ENCODE data around the gene AIG1.
A peak's percentile ranks its signal among the peaks of the same experiment; 100 is the strongest.

The AIG1 gene

DNA sequence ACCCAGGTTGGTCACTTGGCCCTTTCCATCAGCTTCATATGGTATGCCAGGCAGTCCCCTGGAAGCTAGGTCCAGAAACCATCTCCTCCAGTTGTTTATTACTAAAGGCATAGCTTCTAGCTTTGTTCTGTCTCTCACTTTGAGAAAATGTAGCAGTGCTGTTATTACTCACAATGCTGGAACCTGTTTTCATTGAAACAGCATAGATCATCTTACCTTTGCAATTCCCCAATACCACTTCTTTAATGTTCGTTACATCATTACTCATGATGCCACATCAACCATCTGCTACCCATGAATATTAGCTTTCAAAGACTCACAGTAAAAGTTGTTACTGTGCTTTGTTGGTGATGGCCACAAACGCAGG, 301.5 kb downstream of the AIG1 start:
- DNase-seq (ENCODE audit: extremely low read depth, insufficient read length): no peak

DNA sequence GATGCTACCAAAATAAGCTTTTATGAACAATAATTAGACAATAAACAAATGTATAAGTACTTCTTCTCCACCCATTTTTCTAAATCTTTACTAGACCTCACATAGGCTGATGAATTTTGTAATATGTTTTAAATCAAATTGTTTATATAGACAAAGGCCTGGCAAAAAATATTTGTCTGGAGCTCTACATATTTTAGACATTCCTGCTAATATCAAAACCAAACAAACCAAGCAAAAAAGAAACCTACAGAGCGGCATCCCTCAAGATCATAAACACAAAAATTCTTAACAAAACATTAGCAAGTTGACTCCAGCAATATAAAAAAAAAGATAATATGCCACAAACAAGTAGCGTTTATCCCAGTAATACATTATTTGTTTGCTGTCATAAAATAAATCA, 302.6 kb downstream of the AIG1 start:
- no peak for DNase-seq (ENCODE audit: extremely low read depth, insufficient read length)
- no peaks in the 10 kb centered on the region for H3K36me3 ChIP-seq (ENCODE audit: control insufficient read depth, insufficient read depth, low read length)
- no peaks in the 10 kb centered on the region for H3K27me3 ChIP-seq (replicated peaks; ENCODE audit: control insufficient read depth, insufficient read depth, low read length)
- no peak overlapping the region for H3K4me3 ChIP-seq (replicated peaks; ENCODE audit: low read depth, low read length)
- TF ChIP-seq, protein P1, sequence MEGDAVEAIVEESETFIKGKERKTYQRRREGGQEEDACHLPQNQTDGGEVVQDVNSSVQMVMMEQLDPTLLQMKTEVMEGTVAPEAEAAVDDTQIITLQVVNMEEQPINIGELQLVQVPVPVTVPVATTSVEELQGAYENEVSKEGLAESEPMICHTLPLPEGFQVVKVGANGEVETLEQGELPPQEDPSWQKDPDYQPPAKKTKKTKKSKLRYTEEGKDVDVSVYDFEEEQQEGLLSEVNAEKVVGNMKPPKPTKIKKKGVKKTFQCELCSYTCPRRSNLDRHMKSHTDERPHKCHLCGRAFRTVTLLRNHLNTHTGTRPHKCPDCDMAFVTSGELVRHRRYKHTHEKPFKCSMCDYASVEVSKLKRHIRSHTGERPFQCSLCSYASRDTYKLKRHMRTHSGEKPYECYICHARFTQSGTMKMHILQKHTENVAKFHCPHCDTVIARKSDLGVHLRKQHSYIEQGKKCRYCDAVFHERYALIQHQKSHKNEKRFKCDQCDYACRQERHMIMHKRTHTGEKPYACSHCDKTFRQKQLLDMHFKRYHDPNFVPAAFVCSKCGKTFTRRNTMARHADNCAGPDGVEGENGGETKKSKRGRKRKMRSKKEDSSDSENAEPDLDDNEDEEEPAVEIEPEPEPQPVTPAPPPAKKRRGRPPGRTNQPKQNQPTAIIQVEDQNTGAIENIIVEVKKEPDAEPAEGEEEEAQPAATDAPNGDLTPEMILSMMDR (IDR thresholded peaks at IDR 0.05; ENCODE audit: insufficient read depth, low read length, poor library complexity, severe bottlenecking): no peak

More for the DNA sequence above, 301.5 kb downstream of the AIG1 start:
- H3K4me3 ChIP-seq (replicated peaks; ENCODE audit: low read depth, low read length): no peak overlapping the region
- TF ChIP-seq, protein P1 (IDR thresholded peaks at IDR 0.05; ENCODE audit: insufficient read depth, low read length, poor library complexity, severe bottlenecking): no peak
- H3K27me3 ChIP-seq (replicated peaks; ENCODE audit: control insufficient read depth, insufficient read depth, low read length): no peaks in the 10 kb centered on the region
- no peaks in the 10 kb centered on the region for H3K36me3 ChIP-seq (ENCODE audit: control insufficient read depth, insufficient read depth, low read length)

DNA sequence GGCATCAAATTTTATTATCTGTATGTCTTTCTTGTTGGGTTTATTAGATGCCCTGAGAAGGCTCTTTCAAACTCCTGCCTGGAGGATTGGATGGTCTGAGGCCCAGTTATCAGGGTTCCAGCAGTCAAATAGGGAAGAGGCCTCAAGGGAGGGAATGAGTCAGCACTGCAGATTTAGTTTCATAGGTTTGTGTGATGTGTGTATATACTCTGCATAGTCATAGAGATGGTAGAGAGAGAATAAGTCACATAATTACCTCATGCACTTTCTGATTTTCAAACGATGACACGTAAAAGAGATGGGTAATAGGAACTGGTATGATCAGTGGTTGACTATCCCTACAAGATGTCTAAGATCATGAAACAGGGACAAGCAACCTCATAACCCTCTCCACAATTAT, 307.7 kb downstream of the AIG1 start:
- peak; percentile 65 for DNase-seq (ENCODE audit: extremely low read depth, insufficient read length)
- no peaks in the 10 kb centered on the region for H3K27me3 ChIP-seq (replicated peaks; ENCODE audit: control insufficient read depth, insufficient read depth, low read length)
- H3K36me3 ChIP-seq (ENCODE audit: control insufficient read depth, insufficient read depth, low read length): no peaks in the 10 kb centered on the region
- TF ChIP-seq, protein P1 (IDR thresholded peaks at IDR 0.05; ENCODE audit: insufficient read depth, low read length, poor library complexity, severe bottlenecking): no peak
- H3K4me3 ChIP-seq (replicated peaks; ENCODE audit: low read depth, low read length): no peak overlapping the region

DNA sequence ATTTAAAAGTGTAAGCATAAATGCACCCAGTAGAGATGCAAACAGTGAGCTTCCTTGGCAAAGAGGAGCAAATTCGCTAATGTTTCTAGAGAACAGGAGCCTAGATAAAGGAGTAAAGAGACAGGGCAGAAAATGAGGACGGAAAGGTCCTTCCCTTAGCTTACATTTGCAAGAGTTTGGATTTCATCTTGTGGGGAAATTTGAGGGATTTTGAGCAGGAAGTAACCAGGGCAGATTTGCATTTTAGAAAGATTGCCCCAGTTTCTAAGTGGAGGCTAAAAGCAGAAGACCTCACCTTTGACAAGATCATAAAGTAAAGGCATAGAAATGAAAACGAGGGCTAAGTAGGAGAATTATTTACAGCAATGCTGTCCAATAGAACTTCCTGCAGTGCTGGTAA, 309.3 kb downstream of the AIG1 start:
- H3K36me3 ChIP-seq (ENCODE audit: control insufficient read depth, insufficient read depth, low read length): no peaks in the 10 kb centered on the region
- no peaks in the 10 kb centered on the region for H3K27me3 ChIP-seq (replicated peaks; ENCODE audit: control insufficient read depth, insufficient read depth, low read length)
- no peak overlapping the region for H3K4me3 ChIP-seq (replicated peaks; ENCODE audit: low read depth, low read length)
- DNase-seq (ENCODE audit: extremely low read depth, insufficient read length): no peak
- TF ChIP-seq, protein P1 (IDR thresholded peaks at IDR 0.05; ENCODE audit: insufficient read depth, low read length, poor library complexity, severe bottlenecking): no peak

DNA sequence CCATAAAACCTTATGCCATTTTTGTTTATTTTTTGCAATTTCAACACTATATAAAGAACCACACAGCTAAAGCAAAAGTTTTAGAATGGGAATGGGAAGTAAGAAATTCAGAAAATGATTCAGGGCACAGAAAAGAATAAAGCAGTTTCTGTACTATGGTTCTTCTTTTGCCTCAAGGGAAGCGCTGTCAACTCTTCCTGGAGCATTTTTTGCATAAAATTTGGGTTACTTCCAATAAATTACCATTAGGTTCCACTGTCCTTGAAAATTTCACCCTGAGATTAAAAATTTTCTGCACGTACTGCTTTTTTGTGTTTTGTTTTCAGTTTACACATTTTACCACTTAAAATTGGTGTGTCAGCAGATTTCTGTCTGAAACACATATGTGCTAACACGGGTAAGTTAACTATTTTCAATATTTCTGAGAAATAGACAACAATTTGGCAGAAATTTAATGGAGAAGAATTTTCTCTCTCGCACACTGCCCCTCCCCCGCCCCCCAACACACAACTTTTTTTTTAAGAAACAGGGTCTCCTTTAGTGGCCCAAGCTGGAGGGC, 310.2 kb downstream of the AIG1 start:
- Histone ChIP-seq H3K36me3 (ENCODE audit: control insufficient read depth, insufficient read depth, low read length) (no peaks in the 10 kb centered on the region), H3K4me3 (replicated peaks; ENCODE audit: low read depth, low read length) (no peak overlapping the region), H3K27me3 (replicated peaks; ENCODE audit: control insufficient read depth, insufficient read depth, low read length) (no peaks in the 10 kb centered on the region)
- no peak for DNase-seq (ENCODE audit: extremely low read depth, insufficient read length)
- TF ChIP-seq, protein P1 (IDR thresholded peaks at IDR 0.05; ENCODE audit: insufficient read depth, low read length, poor library complexity, severe bottlenecking): no peak
